Neural cell (in vitro differentiated cells): ENCODE measurements around the gene ORC6. TPM values are rescaled to one million over a fixed set of nuclear protein-coding genes. Genes with fewer than 3 reads are reported as not detected.

Source experiments
- H2AFZ ChIP-seq: fragments of 200-600, 300-800 bp; sonication (generic), shearing (Covaris generic); 2 replicates; pipeline ENCODE4 v1.6.0; 2014; ENCODE audit warnings: low read depth, mild to moderate bottlenecking, antibody characterized with exemption, low read length, moderate library complexity
- H3F3A ChIP-seq: fragments of 200-600 bp; shearing (Covaris generic); 2 replicates; pipeline ENCODE4 v1.6.1; 2016; ENCODE audit warnings: mild to moderate bottlenecking, moderate library complexity, mixed read lengths, antibody characterized with exemption, low read length; ENCODE audit not compliant: insufficient read depth, poor library complexity, severe bottlenecking
- H3K27ac ChIP-seq: fragments of 200-600, 300-800 bp; sonication (generic), shearing (Covaris generic); 2 replicates; pipeline ENCODE4 v1.5.1; 2014; ENCODE audit warnings: mild to moderate bottlenecking, low read length, moderate library complexity
- H3K27me3 ChIP-seq: fragments of 300-800, 200-600 bp; sonication (generic), shearing (Covaris generic); 2 replicates; pipeline ENCODE4 v1.6.0; 2014; ENCODE audit warnings: mild to moderate bottlenecking, low read depth, low read length, moderate library complexity; ENCODE audit not compliant: insufficient read depth
- H3K36me3 ChIP-seq: fragments of 300-800, 200-600 bp; sonication (generic), shearing (Covaris generic); 2 replicates; pipeline ENCODE4 v1.5.1; 2014; ENCODE audit warnings: mild to moderate bottlenecking, antibody characterized with exemption, low read length, moderate library complexity; ENCODE audit not compliant: insufficient read depth
- H3K4me2 ChIP-seq: fragments of 300-800, 200-600 bp; sonication (generic), shearing (Covaris generic); 2 replicates; pipeline ENCODE4 v1.6.0; 2014; ENCODE audit warnings: mild to moderate bottlenecking, low read length
- H3K4me3 ChIP-seq: fragments of 300-800, 200-600 bp; sonication (generic), shearing (Covaris generic); 2 replicates; pipeline ENCODE4 v1.5.1; 2014; ENCODE audit warnings: mild to moderate bottlenecking, low read length, moderate library complexity
- H3K79me2 ChIP-seq: fragments of 200-600 bp; shearing (Covaris generic); replicated peaks from 2 replicates; pipeline ENCODE4 v1.6.0; 2014; ENCODE audit warnings: mild to moderate bottlenecking, low read length, moderate library complexity; ENCODE audit not compliant: insufficient read depth
- H3K9ac ChIP-seq: fragments of 300-800, 200-600 bp; sonication (generic), shearing (Covaris generic); 2 replicates; pipeline ENCODE4 v1.6.1; 2016; ENCODE audit warnings: mild to moderate bottlenecking, low read length, mixed read lengths
- H3K9me2 ChIP-seq: fragments of 200-600 bp; shearing (Covaris generic); 2 replicates; pipeline ENCODE4 v1.6.1; 2016; ENCODE audit warnings: mild to moderate bottlenecking, low read length, mixed read lengths; ENCODE audit not compliant: insufficient read depth
- H3K9me3 ChIP-seq: fragments of 200-600, 300-800 bp; sonication (generic), shearing (Covaris generic); 2 replicates; pipeline ENCODE4 v1.6.1; 2016; ENCODE audit warnings: mild to moderate bottlenecking, mixed run types, low read length, moderate library complexity, mixed read lengths
- H4K20me1 ChIP-seq: fragments of 200-600 bp; shearing (Covaris generic); 2 replicates; pipeline ENCODE4 v1.6.1; 2016; ENCODE audit warnings: mild to moderate bottlenecking, mixed run types; ENCODE audit not compliant: insufficient read depth
- CTCF ChIP-seq: fragments of 450-650 bp; IDR thresholded peaks from 2 replicates; pipeline ENCODE4 v1.5.1; 2014; ENCODE audit warnings: antibody characterized with exemption, mild to moderate bottlenecking, moderate library complexity; ENCODE audit not compliant: poor library complexity, severe bottlenecking
- EP300 ChIP-seq: fragments of 450-650 bp; conservative IDR thresholded peaks from 2 replicates; pipeline ENCODE4 v1.6.1; 2014; ENCODE audit warnings: antibody characterized with exemption, mild to moderate bottlenecking, moderate library complexity; ENCODE audit not compliant: poor library complexity, severe bottlenecking
- EZH2 ChIP-seq: fragments of 200-600, 300-800 bp; shearing (Covaris generic), sonication (generic); IDR thresholded peaks from 2 replicates; pipeline ENCODE4 v1.6.1; 2014; ENCODE audit warnings: antibody characterized with exemption, low read length, borderline replicate concordance, mild to moderate bottlenecking; ENCODE audit not compliant: insufficient read depth, poor library complexity, severe bottlenecking
- MXI1 ChIP-seq: fragments of 450-650 bp; conservative IDR thresholded peaks from 2 replicates; pipeline ENCODE4 v1.6.1; 2014; ENCODE audit warnings: antibody characterized with exemption, mild to moderate bottlenecking; ENCODE audit not compliant: poor library complexity, severe bottlenecking
- POLR2AphosphoS5 ChIP-seq: IDR thresholded peaks from 2 replicates; pipeline ENCODE4 v1.6.1; 2012
- RAD21 ChIP-seq: fragments of 450-650 bp; conservative IDR thresholded peaks from 2 replicates; pipeline ENCODE4 v1.6.1; 2014; ENCODE audit warnings: antibody characterized with exemption, mild to moderate bottlenecking, moderate library complexity
- SMC3 ChIP-seq: fragments of 450-650 bp; conservative IDR thresholded peaks from 2 replicates; pipeline ENCODE4 v1.6.1; 2014; ENCODE audit warnings: antibody characterized with exemption, mild to moderate bottlenecking, moderate library complexity; ENCODE audit not compliant: poor library complexity
- TAF1 ChIP-seq: IDR thresholded peaks from 2 replicates; pipeline ENCODE4 v1.6.1; 2012; ENCODE audit warnings: low read depth
- polyA plus RNA-seq: library from polyadenylated mRNA; depleted of rRNA; stranded (reverse); fragments of >200 nt; gene quantifications from 2 replicates; pipeline ENCODE4 v1.2.3, GENCODE V29; 2014
- TF ChIP-seq, protein P1 (sequence below): IDR thresholded peaks from 2 replicates; pipeline ENCODE4 v1.6.1; 2012; ENCODE audit warnings: borderline replicate concordance

The ORC6 gene
- polyA plus RNA-seq, 1 donor from 2014 or later: 26.8 TPM

DNA sequence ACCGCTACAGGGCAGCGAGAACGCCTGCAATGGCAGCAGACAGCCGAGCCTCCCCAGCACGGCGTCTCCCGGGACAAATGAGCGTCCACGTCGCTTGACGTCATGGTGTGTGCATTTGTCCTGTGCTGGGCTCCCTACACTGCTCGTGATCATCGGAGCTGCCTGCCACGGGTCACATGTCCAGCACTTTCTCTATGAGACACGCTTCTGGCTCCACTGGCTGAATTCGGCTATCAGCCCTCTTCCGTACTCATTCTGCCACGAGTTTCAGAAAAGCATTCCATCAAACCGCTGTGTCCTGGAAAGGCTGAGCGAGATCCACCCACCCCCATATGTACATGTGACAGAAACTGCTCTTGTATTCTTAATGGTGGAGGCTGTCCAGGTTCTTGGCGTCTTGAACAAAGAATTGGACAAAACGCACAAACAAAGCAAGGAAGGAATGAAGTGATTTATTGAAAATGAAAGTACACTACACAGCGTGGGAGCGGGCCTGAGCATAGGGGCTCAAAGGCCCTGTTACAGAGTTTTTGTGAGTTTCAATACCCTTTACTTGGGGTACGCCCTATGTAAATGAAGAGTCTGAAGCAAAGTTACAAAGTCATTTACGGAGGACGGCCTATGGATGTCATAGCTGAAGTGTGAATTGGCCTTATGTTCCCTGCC lies 39.7 kb upstream of the ORC6 start:
- Histone ChIP-seq H3K36me3 (no peaks in the 10 kb centered on the region), H3K9me3 (no peaks in the 10 kb centered on the region), H3K27ac (no peak overlapping the region), H3K79me2 (no peaks in the 10 kb centered on the region), H2AFZ (no peak overlapping the region), H3K27me3 (no peaks in the 10 kb centered on the region), H3K4me2 (no peak overlapping the region), H3K4me3 (no peak overlapping the region), H3F3A (no peaks in the 10 kb centered on the region), H3K9me2 (no peaks in the 10 kb centered on the region), H3K9ac (no peak overlapping the region), H4K20me1 (no peaks in the 10 kb centered on the region)
- TF ChIP-seq SMC3 (no peak), CTCF (no peak), POLR2AphosphoS5 (no peak), TAF1 (no peak), RAD21 (no peak), EP300 (no peak)
- TF ChIP-seq, protein P1, sequence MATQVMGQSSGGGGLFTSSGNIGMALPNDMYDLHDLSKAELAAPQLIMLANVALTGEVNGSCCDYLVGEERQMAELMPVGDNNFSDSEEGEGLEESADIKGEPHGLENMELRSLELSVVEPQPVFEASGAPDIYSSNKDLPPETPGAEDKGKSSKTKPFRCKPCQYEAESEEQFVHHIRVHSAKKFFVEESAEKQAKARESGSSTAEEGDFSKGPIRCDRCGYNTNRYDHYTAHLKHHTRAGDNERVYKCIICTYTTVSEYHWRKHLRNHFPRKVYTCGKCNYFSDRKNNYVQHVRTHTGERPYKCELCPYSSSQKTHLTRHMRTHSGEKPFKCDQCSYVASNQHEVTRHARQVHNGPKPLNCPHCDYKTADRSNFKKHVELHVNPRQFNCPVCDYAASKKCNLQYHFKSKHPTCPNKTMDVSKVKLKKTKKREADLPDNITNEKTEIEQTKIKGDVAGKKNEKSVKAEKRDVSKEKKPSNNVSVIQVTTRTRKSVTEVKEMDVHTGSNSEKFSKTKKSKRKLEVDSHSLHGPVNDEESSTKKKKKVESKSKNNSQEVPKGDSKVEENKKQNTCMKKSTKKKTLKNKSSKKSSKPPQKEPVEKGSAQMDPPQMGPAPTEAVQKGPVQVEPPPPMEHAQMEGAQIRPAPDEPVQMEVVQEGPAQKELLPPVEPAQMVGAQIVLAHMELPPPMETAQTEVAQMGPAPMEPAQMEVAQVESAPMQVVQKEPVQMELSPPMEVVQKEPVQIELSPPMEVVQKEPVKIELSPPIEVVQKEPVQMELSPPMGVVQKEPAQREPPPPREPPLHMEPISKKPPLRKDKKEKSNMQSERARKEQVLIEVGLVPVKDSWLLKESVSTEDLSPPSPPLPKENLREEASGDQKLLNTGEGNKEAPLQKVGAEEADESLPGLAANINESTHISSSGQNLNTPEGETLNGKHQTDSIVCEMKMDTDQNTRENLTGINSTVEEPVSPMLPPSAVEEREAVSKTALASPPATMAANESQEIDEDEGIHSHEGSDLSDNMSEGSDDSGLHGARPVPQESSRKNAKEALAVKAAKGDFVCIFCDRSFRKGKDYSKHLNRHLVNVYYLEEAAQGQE: no peak

GRCh38 chr16:46650254-46650623 lies 39.2 kb upstream of the ORC6 start:
- no peak for TF ChIP-seq MXI1
- TF ChIP-seq RAD21: no peak
- no peak for TF ChIP-seq EP300
- no peak for TF ChIP-seq TAF1
- no peak for TF ChIP-seq EZH2
- TF ChIP-seq SMC3: no peak
- no peak for TF ChIP-seq CTCF
- TF ChIP-seq POLR2AphosphoS5: no peak
- TF ChIP-seq, protein P1: no peak
- H3K4me2 ChIP-seq: no peak overlapping the region
- no peak overlapping the region for H2AFZ ChIP-seq

More at GRCh38 chr16:46650254-46650623, 39.2 kb upstream of the ORC6 start:
- no peaks in the 10 kb centered on the region for H4K20me1 ChIP-seq
- H3F3A ChIP-seq: no peaks in the 10 kb centered on the region
- no peaks in the 10 kb centered on the region for H3K9me3 ChIP-seq
- no peaks in the 10 kb centered on the region for H3K79me2 ChIP-seq
- H3K4me3 ChIP-seq: no peak overlapping the region
- H3K9me2 ChIP-seq: no peaks in the 10 kb centered on the region
- no peak overlapping the region for H3K9ac ChIP-seq
- H3K27ac ChIP-seq: no peak overlapping the region
- H3K27me3 ChIP-seq: no peaks in the 10 kb centered on the region
- no peaks in the 10 kb centered on the region for H3K36me3 ChIP-seq
